ENCODE results near the gene ALKBH8. TPM values are rescaled to one million over a fixed set of nuclear protein-coding genes. Genes with fewer than 3 reads are reported as not detected.

The ALKBH8 gene
- total and polyA plus RNA-seq, 2 of the 13 experiments (the other 11 are each of a cell fraction or from before 2014, with no cell fraction given), result 2.4 to 9.1 TPM

GRCh38 chr11:107473792-107474191 is 91.7 kb downstream of the ALKBH8 start (continued):
- TF ChIP-seq, protein P1, sequence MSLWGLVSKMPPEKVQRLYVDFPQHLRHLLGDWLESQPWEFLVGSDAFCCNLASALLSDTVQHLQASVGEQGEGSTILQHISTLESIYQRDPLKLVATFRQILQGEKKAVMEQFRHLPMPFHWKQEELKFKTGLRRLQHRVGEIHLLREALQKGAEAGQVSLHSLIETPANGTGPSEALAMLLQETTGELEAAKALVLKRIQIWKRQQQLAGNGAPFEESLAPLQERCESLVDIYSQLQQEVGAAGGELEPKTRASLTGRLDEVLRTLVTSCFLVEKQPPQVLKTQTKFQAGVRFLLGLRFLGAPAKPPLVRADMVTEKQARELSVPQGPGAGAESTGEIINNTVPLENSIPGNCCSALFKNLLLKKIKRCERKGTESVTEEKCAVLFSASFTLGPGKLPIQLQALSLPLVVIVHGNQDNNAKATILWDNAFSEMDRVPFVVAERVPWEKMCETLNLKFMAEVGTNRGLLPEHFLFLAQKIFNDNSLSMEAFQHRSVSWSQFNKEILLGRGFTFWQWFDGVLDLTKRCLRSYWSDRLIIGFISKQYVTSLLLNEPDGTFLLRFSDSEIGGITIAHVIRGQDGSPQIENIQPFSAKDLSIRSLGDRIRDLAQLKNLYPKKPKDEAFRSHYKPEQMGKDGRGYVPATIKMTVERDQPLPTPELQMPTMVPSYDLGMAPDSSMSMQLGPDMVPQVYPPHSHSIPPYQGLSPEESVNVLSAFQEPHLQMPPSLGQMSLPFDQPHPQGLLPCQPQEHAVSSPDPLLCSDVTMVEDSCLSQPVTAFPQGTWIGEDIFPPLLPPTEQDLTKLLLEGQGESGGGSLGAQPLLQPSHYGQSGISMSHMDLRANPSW (CRISPR knock-in tag; IDR thresholded peaks at IDR 0.05; ENCODE audit: borderline replicate concordance), result no peak
- TF ChIP-seq JUN (CRISPR knock-in tag; IDR thresholded peaks at IDR 0.05) (no peak), U2AF1 (optimal IDR thresholded peaks at IDR 0.05; ENCODE audit: low read depth, low read length) (no peak), ZNF275 (CRISPR knock-in tag; IDR thresholded peaks at IDR 0.05; ENCODE audit: borderline replicate concordance) (no peak), ZNF432 (CRISPR knock-in tag; IDR thresholded peaks at IDR 0.05; ENCODE audit: borderline replicate concordance) (no peak), ZNF512 (CRISPR knock-in tag; IDR thresholded peaks at IDR 0.05) (no peak)

DNA sequence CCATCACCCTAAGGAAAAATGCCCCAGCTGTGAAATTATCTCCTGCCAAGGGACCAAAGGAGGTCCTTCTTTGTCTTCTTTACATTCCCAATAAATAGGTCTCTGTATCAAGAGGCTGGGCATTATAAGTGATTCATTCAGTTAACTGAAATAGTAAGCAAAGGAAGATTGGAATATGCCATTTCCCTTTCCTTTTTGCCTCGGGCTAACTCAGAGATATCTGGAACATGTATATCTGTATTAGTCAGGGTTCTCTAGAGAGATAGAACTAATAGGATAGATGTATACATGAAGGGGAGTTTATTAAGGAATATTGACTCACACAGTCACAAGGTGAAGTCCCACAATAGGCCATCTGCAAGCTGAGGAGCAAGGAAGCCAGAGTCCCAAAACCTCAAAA is 92.6 kb downstream of the ALKBH8 start:
- no peak for ATAC-seq
- Histone ChIP-seq H3K79me2 (ENCODE audit: insufficient read depth, low read length) (no peaks in the 10 kb centered on the region), H2AFZ (ENCODE audit: low read length) (no peak overlapping the region), H3K9me3 (ENCODE audit: low read length) (no peaks in the 10 kb centered on the region), H3K9ac (ENCODE audit: insufficient read depth, low read depth, low read length) (no peak overlapping the region), H3K4me1 (ENCODE audit: insufficient read depth, low read length) (no peaks in the 10 kb centered on the region), H3K27me3 (ENCODE audit: control insufficient read depth in 1 of 2, insufficient read depth in 2 of 2, low read length in 2 of 2) (no peaks in the 10 kb centered on the region), H3K27ac (ENCODE audit: extremely low read length, insufficient read depth, low read length) (no peak overlapping the region), H3K4me2 (ENCODE audit: low read depth, low read length) (no peak overlapping the region), H3K4me3 (replicated peaks in 1 of 3; ENCODE audit: insufficient read depth in 1 of 3, low read depth in 2 of 3, low read length in 3 of 3) (no peak overlapping the region), H4K20me1 (ENCODE audit: insufficient read depth, low read length) (no peaks in the 10 kb centered on the region), H3K36me3 (replicated peaks in 1 of 2; ENCODE audit: control insufficient read depth in 1 of 2, insufficient read depth in 2 of 2, low read length in 2 of 2) (no peaks in the 10 kb centered on the region)
- no peak for DNase-seq (ENCODE audit: low spot score)
- ChIA-PET POLR2A (no interaction called here), CTCF (ENCODE audit: low intra/inter-chr PET ratio, low total read pairs) (no interaction called here)
- 0% methylated on average over 1 of the region's 1 CpG for WGBS (ENCODE audit: low lambda C conversion rate)
- no peak for FAIRE-seq
- BruUV-seq (replicated peaks), result no TSS peak
- in situ Hi-C loops (cut with HindIII; ENCODE audit: extremely low pct_ligation_motif_present, low pct_unique_long_range_greater_than_20kb) (no loop called here), intact Hi-C loops (cut with micrococcal nuclease; ENCODE audit: unreplicated experiment) (no loop called here)
- TF ChIP-seq, protein P2, sequence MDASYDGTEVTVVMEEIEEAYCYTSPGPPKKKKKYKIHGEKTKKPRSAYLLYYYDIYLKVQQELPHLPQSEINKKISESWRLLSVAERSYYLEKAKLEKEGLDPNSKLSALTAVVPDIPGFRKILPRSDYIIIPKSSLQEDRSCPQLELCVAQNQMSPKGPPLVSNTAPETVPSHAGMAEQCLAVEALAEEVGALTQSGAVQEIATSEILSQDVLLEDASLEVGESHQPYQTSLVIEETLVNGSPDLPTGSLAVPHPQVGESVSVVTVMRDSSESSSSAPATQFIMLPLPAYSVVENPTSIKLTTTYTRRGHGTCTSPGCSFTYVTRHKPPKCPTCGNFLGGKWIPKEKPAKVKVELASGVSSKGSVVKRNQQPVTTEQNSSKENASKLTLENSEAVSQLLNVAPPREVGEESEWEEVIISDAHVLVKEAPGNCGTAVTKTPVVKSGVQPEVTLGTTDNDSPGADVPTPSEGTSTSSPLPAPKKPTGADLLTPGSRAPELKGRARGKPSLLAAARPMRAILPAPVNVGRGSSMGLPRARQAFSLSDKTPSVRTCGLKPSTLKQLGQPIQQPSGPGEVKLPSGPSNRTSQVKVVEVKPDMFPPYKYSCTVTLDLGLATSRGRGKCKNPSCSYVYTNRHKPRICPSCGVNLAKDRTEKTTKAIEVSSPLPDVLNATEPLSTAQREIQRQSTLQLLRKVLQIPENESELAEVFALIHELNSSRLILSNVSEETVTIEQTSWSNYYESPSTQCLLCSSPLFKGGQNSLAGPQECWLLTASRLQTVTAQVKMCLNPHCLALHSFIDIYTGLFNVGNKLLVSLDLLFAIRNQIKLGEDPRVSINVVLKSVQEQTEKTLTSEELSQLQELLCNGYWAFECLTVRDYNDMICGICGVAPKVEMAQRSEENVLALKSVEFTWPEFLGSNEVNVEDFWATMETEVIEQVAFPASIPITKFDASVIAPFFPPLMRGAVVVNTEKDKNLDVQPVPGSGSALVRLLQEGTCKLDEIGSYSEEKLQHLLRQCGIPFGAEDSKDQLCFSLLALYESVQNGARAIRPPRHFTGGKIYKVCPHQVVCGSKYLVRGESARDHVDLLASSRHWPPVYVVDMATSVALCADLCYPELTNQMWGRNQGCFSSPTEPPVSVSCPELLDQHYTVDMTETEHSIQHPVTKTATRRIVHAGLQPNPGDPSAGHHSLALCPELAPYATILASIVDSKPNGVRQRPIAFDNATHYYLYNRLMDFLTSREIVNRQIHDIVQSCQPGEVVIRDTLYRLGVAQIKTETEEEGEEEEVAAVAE (CRISPR knock-in tag; IDR thresholded peaks at IDR 0.05; ENCODE audit: borderline replicate concordance), result no peak
- no peak for TF ChIP-seq ZNF274 (CRISPR knock-in tag; IDR thresholded peaks at IDR 0.05)
- no peak for TF ChIP-seq NFIB (CRISPR knock-in tag; IDR thresholded peaks at IDR 0.05; ENCODE audit: borderline replicate concordance)
